ENCODE measurements around the gene SPDYE16.
"Not testable (repeated sequence)": the region's sequence is repeated elsewhere in the genome, so short reads cannot be mapped to it uniquely, and the experiment has no call there.

The SPDYE16 gene

DNA sequence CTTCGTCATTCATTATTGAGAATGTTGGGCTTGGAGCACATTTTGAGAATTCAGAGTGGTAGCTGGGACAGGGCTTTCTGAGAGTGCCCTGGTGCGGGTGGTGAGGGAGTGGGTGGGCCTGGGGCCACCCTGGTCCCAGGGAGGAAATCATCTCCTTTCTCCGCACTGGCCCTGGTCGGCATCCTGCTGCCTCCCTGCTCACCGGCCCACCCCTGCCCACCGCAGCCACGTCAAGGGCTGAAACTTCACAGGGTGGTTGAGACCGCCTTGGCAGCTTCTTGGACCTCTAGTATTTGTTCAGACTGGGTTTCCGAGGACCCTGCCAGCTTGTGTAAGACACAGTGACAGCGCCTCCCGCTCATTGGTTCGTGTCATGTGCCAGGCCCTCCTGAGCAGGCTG is 58.6 kb downstream of the SPDYE16 start:
- H3K4me3 ChIP-seq (ENCODE audit: low read depth, low read length); H3K27me3 ChIP-seq (ENCODE audit: insufficient read depth, low read length); H3K79me2 ChIP-seq (ENCODE audit: control insufficient read depth, insufficient read depth, low read length, unreplicated experiment); H3K4me1 ChIP-seq (ENCODE audit: control insufficient read depth, insufficient read depth, low read length, unreplicated experiment); H2AFZ ChIP-seq (ENCODE audit: low read length, unreplicated experiment); H3K36me3 ChIP-seq (ENCODE audit: insufficient read depth, low read length); H3K27ac ChIP-seq (ENCODE audit: low read depth, low read length): not testable (repeated sequence)

GRCh38 chr7:76483081-76483480 is 60.0 kb downstream of the SPDYE16 start:
- not testable (repeated sequence) for H3K27me3 ChIP-seq (ENCODE audit: insufficient read depth, low read length); H3K4me3 ChIP-seq (ENCODE audit: low read depth, low read length); H3K4me1 ChIP-seq (ENCODE audit: control insufficient read depth, insufficient read depth, low read length, unreplicated experiment); H3K79me2 ChIP-seq (ENCODE audit: control insufficient read depth, insufficient read depth, low read length, unreplicated experiment); H3K36me3 ChIP-seq (ENCODE audit: insufficient read depth, low read length); H2AFZ ChIP-seq (ENCODE audit: low read length, unreplicated experiment); H3K27ac ChIP-seq (ENCODE audit: low read depth, low read length)

- H3K27me3 ChIP-seq (ENCODE audit: insufficient read depth, low read length); H2AFZ ChIP-seq (ENCODE audit: low read length, unreplicated experiment); H3K27ac ChIP-seq (ENCODE audit: low read depth, low read length): not testable (repeated sequence)
Measured at GRCh38 chr7:76482660-76483059, 60.4 kb downstream of the SPDYE16 start.

More at GRCh38 chr7:76482660-76483059, 60.4 kb downstream of the SPDYE16 start:
- not testable (repeated sequence) for H3K4me1 ChIP-seq (ENCODE audit: control insufficient read depth, insufficient read depth, low read length, unreplicated experiment); H3K4me3 ChIP-seq (ENCODE audit: low read depth, low read length); H3K79me2 ChIP-seq (ENCODE audit: control insufficient read depth, insufficient read depth, low read length, unreplicated experiment); H3K36me3 ChIP-seq (ENCODE audit: insufficient read depth, low read length)

Measured in ACC112 (cell line).